Measurements from ENCODE around the gene AGRN.

DNA sequence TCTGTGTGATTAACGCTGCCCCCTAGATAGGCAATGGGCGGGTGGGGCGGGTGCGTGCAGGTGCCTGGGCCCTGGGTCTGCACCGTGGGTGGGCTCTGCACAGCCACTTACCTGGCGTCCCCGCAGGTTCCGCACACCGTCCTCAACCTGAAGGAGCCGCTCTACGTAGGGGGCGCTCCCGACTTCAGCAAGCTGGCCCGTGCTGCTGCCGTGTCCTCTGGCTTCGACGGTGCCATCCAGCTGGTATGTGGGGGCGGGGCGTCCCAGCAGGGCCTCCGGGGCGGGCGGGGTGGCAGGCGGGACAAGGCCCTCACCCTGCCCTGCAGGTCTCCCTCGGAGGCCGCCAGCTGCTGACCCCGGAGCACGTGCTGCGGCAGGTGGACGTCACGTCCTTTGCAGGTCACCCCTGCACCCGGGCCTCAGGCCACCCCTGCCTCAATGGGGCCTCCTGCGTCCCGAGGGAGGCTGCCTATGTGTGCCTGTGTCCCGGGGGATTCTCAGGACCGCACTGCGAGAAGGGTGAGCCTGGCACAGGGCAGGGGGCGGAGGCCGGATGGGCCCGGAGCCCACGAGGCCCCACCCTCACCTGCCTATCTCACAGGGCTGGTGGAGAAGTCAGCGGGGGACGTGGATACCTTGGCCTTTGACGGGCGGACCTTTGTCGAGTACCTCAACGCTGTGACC lies 31.3 kb downstream of the AGRN start:
- TF ChIP-seq, protein P1, sequence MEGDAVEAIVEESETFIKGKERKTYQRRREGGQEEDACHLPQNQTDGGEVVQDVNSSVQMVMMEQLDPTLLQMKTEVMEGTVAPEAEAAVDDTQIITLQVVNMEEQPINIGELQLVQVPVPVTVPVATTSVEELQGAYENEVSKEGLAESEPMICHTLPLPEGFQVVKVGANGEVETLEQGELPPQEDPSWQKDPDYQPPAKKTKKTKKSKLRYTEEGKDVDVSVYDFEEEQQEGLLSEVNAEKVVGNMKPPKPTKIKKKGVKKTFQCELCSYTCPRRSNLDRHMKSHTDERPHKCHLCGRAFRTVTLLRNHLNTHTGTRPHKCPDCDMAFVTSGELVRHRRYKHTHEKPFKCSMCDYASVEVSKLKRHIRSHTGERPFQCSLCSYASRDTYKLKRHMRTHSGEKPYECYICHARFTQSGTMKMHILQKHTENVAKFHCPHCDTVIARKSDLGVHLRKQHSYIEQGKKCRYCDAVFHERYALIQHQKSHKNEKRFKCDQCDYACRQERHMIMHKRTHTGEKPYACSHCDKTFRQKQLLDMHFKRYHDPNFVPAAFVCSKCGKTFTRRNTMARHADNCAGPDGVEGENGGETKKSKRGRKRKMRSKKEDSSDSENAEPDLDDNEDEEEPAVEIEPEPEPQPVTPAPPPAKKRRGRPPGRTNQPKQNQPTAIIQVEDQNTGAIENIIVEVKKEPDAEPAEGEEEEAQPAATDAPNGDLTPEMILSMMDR (IDR thresholded peaks at IDR 0.05; ENCODE audit: low read depth, low read length), result no peak
- TF ChIP-seq POLR2A (IDR thresholded peaks at IDR 0.05; ENCODE audit: extremely low read depth, insufficient read length) (no peak), MYC (IDR thresholded peaks at IDR 0.05; ENCODE audit: low read depth, low read length) (no peak)
- TF ChIP-seq, protein P2, sequence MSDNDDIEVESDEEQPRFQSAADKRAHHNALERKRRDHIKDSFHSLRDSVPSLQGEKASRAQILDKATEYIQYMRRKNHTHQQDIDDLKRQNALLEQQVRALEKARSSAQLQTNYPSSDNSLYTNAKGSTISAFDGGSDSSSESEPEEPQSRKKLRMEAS (IDR thresholded peaks at IDR 0.05; ENCODE audit: low read depth, low read length), result no peak
